Vein endothelial cell (primary cell): ENCODE data around the gene PCDHA2. TPM values are rescaled to one million over a fixed set of nuclear protein-coding genes. Genes with fewer than 3 reads are reported as not detected.

Experiments used
- total RNA-seq: library from RNA; depleted of rRNA; stranded (reverse); fragments of >200 nt; gene quantifications from 2 replicates; pipeline ENCODE4 v1.2.3, GENCODE V29; 2012

PCDHA2 gene
- total RNA-seq: under 0.01 TPM in 1 of 2 replicates, not detected in the other

GRCh38 chr5:140794595-140795258 lies at the start of gene PCDHA2:
PCDHA2 (plus strand) TSS chr5:140794852.

GRCh38 chr5:140785905-140786686 lies 8.6 kb upstream of the PCDHA2 start, which contains the start of gene PCDHA1:
PCDHA1 (plus strand) TSS chr5:140786140.

DNA sequence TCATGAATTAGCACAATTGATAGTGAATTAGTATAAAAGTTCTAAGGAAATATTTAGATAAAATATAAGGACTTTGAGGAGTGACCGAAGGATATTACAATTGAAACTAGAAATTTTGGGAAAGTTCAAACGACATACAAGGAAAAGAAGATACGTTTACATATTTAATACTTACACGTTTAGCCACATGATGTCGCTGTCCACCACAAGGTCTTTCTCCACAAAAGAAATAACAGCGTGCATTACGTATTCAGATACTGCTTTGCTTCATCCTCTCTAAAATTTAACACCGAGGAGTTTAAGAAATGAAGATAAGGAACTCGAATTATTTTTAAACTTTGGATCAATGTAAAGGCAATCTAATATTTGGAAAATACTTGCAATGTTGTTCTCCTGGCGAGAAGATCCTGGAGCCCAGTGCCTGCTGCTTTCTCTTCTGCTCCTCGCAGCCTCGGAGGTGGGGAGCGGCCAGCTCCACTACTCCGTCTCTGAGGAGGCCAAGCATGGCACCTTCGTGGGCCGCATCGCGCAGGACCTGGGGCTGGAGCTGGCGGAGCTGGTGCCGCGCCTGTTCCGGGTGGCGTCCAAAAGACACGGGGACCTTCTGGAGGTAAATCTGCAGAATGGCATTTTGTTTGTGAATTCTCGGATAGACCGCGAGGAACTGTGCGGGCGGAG lies 6.3 kb downstream of the PCDHA2 start, which contains the start of gene PCDHA3:
Gene PCDHA3 (plus strand): TSS at position 242 of the 678 bp plus-strand sequence.

GRCh38 chr5:140806834-140807775 lies 12.5 kb downstream of the PCDHA2 start, which contains the start of gene PCDHA4:
PCDHA4 (plus strand) TSS chr5:140807068.

DNA sequence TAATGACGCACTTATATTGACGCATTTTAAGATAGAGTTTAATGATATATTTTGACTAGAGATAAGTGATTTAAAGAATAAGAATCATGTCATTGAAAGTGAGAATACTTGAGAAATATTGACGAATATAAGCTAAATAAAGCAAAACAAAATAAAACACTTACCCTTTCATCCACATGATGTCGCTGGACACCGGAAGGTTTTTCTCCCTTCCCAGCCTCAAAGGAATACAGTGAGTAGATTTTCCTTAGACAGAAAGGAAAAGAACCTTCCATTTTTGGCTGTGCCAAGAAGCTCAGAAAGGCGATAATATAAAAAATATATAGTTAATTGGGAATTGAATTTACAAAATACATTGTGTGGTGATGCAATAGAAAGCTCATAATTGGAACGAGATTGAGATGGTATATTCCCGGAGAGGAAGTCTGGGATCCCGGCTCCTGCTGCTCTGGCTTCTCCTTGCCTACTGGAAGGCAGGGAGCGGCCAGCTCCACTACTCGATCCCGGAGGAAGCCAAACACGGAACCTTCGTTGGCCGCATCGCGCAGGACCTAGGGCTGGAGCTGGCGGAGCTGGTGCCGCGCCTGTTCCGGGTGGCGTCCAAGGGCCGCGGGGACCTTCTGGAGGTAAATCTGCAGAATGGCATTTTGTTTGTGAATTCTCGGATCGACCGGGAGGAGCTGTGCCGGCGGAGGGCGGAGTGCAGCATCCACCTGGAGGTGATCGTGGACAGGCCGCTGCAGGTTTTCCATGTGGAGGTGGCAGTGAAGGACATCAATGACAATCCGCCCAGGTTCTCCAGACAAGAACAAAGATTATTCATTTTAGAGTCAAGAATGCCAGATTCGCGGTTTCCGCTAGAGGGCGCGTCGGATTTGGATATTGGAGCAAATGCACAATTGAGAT lies 27.0 kb downstream of the PCDHA2 start, which contains the start of gene PCDHA5:
Gene PCDHA5 (plus strand): TSS at position 239 of the 906 bp plus-strand sequence.

GRCh38 chr5:140827704-140828361 lies 33.2 kb downstream of the PCDHA2 start, which contains the start of gene PCDHA6:
PCDHA6 (plus strand) TSS chr5:140827960; CDS start chr5:140828092, 132 bp downstream.

DNA sequence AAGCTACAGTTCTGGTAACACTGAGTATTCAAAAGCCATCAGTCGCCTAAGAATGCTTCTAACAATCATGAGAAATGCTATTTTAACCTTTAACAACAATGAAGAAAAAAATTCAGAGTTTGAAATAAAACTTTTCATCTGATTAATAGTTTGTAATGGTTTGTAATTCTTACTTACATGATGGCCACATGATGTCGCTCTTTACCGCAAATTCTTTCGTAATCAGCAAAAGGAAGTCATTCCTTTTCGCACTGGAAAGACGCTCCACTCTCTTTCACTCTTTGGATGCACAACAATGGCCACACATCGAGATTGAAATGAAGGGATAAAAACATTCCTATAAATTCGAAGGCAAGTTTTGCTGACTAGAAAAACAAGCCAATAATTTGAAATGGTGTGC lies 39.3 kb downstream of the PCDHA2 start, which contains the start of gene PCDHA7:
Gene PCDHA7 (plus strand): TSS at position 277 of the 400 bp plus-strand sequence. CDS start 115 bp downstream, at position 392.

DNA sequence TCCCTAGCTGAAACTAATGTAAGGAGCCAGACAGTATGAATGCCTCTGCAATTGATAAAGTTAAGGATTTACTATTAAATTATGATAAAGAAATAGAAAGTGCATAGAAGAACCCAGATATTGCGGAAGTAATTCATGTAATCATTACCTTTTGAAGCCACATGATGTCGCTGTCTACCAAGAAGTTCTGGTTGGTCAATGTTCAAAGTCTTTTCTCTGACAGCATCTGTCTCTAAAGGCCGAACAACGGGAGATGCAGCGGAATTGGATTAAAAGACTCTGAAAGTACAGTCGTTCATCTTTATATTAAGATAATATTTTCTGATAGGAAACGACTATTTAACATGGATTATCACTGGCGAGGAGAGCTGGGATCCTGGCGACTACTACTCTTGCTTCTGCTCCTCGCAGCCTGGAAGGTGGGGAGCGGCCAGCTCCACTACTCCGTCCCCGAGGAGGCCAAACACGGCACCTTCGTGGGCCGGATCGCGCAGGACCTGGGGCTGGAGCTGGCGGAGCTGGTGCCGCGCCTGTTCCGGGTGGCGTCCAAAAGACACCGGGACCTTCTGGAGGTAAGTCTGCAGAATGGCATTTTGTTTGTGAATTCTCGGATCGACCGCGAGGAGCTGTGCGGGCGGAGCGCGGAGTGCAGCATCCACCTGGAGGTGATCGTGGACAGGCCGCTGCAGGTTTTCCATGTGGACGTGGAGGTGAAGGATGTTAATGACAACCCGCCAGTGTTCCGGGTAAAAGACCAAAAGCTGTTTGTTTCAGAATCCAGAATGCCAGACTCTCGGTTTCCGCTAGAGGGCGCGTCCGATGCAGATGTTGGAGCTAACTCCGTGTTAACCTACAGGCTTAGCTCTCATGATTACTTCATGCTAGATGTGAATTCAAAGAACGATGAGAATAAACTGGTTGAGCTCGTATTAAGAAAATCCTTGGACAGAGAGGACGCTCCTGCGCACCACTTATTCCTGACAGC lies 46.6 kb downstream of the PCDHA2 start, which contains the start of gene PCDHA8:
Gene PCDHA8 (plus strand): TSS at position 210 of the 985 bp plus-strand sequence. CDS start 135 bp downstream, at position 345.

Other genes with a start within 250 kb of the PCDHA2 start
- gene EIF4EBP3, start 247.2 kb upstream of the PCDHA2 start, total RNA-seq: 0.38 and 1.3 TPM in 2 replicates
- 21.2 and 23.5 TPM in 2 replicates for gene SRA1, start 237.4 kb upstream of the PCDHA2 start, total RNA-seq
- gene APBB3, start 230.3 kb upstream of the PCDHA2 start, total RNA-seq: 7.3 and 9.5 TPM in 2 replicates
- gene SLC35A4, start 230.0 kb upstream of the PCDHA2 start, total RNA-seq: 24.8 and 30.7 TPM in 2 replicates
- gene CD14, start 161.7 kb upstream of the PCDHA2 start, total RNA-seq: 0.57 TPM in 1 of 2 replicates, not detected in the other
- gene TMCO6, start 155.4 kb upstream of the PCDHA2 start, total RNA-seq: 9.8 and 20.6 TPM in 2 replicates
- gene NDUFA2, start 147.2 kb upstream of the PCDHA2 start, total RNA-seq: 24.4 and 30.4 TPM in 2 replicates
- gene IK, start 147.0 kb upstream of the PCDHA2 start, total RNA-seq: 72.5 and 85.6 TPM in 2 replicates
- gene WDR55, start 129.9 kb upstream of the PCDHA2 start, total RNA-seq: 28.4 and 28.8 TPM in 2 replicates
- gene DND1, start 121.3 kb upstream of the PCDHA2 start, total RNA-seq: 0.38 TPM in 1 of 2 replicates, not detected in the other
- 48.7 and 60.9 TPM in 2 replicates for gene HARS1, start 103.5 kb upstream of the PCDHA2 start, total RNA-seq
- gene HARS2, start 103.4 kb upstream of the PCDHA2 start, total RNA-seq: 31.7 and 39.1 TPM in 2 replicates
- 25.2 and 32.4 TPM in 2 replicates for gene ZMAT2, start 94.4 kb upstream of the PCDHA2 start, total RNA-seq
- gene PCDHA1, start 8.7 kb upstream of the PCDHA2 start, total RNA-seq: not detected in 2 replicates
- under 0.01 and 0.19 TPM in 2 replicates for gene PCDHA3, start 6.2 kb downstream of the PCDHA2 start, total RNA-seq
- 0.10 and 0.33 TPM in 2 replicates for gene PCDHA4, start 12.2 kb downstream of the PCDHA2 start, total RNA-seq
- under 0.01 and 0.10 TPM in 2 replicates for gene PCDHA5, start 26.8 kb downstream of the PCDHA2 start, total RNA-seq
- 0.19 and 0.33 TPM in 2 replicates for gene PCDHA6, start 33.1 kb downstream of the PCDHA2 start, total RNA-seq
- gene PCDHA7, start 39.4 kb downstream of the PCDHA2 start, total RNA-seq: 0.19 and 0.33 TPM in 2 replicates
- gene PCDHA8, start 46.3 kb downstream of the PCDHA2 start, total RNA-seq: under 0.01 TPM in 1 of 2 replicates, not detected in the other
- under 0.01 TPM in 2 replicates for gene PCDHA9, start 53.5 kb downstream of the PCDHA2 start, total RNA-seq
- gene PCDHA10, start 61.0 kb downstream of the PCDHA2 start, total RNA-seq: under 0.01 and 0.19 TPM in 2 replicates
- under 0.01 and 0.10 TPM in 2 replicates for gene PCDHA11, start 74.1 kb downstream of the PCDHA2 start, total RNA-seq
- gene PCDHA12, start 80.5 kb downstream of the PCDHA2 start, total RNA-seq: under 0.01 TPM in 1 of 2 replicates, not detected in the other
- not detected in 2 replicates for gene PCDHA13, start 87.3 kb downstream of the PCDHA2 start, total RNA-seq
- gene PCDHAC1, start 131.4 kb downstream of the PCDHA2 start, total RNA-seq: 0.10 and 0.33 TPM in 2 replicates
- gene PCDHAC2, start 171.6 kb downstream of the PCDHA2 start, total RNA-seq: 0.33 and 1.9 TPM in 2 replicates